ENCODE measurements around the gene GSK3A.

GSK3A gene

GRCh38 chr19:42275517-42275916, 33.1 kb upstream of the GSK3A start:
- TF ChIP-seq CTCF (IDR thresholded peaks at IDR 0.05; ENCODE audit: insufficient read depth, low read length, missing control alignments) = no peak
- no peak overlapping the region for H3K4me3 ChIP-seq (ENCODE audit: low read depth, low read length)
- DNase-seq (ENCODE audit: low read depth, low spot score) = no peak
- ChIA-PET POLR2A (no interaction called here), CTCF (interaction anchor here (3.8 kb wide), 1 partner anchor 30 kb away, joined by 21 read pairs; no protein-coding TSS in a partner anchor)

DNA sequence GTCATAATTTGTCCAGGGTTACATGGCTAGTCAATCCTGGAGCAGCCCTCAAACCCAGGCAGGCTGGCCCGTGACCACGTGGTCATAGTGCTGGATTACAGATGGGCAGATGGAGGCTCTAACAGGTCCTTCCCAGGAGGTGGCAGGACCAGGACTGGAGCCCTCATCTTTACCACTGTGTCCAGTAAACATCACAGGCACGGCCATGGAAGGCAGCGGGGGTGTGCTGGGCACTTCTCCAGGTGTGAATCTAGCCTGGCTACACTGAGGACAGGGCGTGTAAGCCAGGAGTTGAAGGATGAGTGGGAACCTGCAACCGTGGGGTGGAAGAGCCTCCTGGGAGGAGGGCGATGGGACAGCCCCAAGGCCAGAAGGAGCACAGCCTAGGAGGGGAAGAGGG, 32.7 kb upstream of the GSK3A start:
- no peak overlapping the region for H3K4me3 ChIP-seq (ENCODE audit: low read depth, low read length)
- POLR2A ChIA-PET = no interaction called here
- CTCF ChIA-PET = interaction anchor here (1.1 to 3.8 kb wide), 2 partner anchors 30 to 167 kb away, joined by 3 to 21 read pairs; no protein-coding TSS in a partner anchor
- no peak for TF ChIP-seq CTCF (IDR thresholded peaks at IDR 0.05; ENCODE audit: insufficient read depth, low read length, missing control alignments)
- no peak for DNase-seq (ENCODE audit: low read depth, low spot score)

DNA sequence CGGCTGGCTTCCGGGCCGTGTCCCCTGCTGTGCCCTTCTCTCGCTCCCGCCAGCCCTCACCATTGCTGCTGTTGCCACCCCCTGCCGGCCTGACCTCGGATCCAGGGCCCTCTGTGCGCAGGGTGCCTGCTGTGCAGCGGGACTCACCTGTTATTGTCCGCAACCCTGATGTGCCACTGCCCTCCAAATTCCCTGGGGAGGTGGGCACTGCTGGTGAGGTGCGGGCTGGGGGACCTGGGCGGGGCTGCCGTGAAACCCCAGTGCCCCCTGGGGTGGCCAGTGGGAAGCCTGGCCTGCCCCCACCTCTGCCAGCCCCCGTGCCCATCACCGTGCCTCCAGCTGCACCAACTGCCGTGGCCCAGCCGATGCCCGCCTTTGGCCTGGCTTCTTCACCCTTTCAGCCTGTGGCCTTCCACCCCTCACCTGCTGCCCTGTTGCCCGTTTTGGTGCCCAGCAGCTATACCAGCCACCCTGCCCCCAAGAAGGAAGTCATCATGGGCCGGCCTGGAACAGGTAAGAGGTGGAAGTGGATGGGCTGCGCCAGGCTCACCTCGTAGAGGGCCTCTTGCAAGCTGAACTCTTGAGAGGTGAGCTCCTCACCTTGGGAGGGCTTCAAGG, 31.8 kb upstream of the GSK3A start:
- no peak for TF ChIP-seq CTCF (IDR thresholded peaks at IDR 0.05; ENCODE audit: insufficient read depth, low read length, missing control alignments)
- H3K4me3 ChIP-seq (ENCODE audit: low read depth, low read length) = no peak overlapping the region
- DNase-seq (ENCODE audit: low read depth, low spot score) = no peak
- ChIA-PET CTCF (interaction anchor here (1.1 to 3.8 kb wide), 2 partner anchors 29 to 166 kb away, joined by 3 to 21 read pairs; no protein-coding TSS in a partner anchor), POLR2A (no interaction called here)

DNA sequence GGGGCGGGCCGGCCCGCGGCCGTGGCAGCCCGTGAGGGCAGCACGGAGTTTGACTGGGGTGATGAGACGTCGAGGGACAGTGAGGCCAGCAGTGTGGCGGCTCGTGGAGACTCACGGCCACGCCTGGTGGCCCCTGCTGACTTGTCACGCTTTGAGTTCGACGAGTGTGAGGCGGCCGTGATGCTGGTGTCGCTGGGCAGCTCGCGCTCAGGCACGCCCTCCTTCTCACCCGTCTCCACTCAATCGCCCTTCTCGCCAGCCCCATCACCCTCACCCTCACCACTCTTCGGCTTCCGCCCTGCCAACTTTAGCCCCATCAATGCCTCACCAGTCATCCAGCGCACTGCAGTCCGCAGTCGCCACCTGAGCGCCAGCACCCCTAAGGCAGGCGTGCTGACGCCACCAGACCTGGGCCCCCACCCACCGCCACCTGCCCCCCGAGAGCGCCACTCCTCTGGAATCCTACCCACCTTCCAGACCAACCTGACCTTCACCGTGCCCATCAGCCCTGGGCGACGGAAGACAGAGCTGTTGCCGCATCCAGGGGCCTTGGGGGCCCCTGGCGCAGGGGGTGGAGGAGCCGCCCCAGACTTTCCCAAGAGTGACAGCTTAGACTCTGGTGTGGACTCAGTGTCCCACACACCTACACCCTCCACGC, 31.1 kb upstream of the GSK3A start:
- TF ChIP-seq CTCF (IDR thresholded peaks at IDR 0.05; ENCODE audit: insufficient read depth, low read length, missing control alignments) = no peak
- DNase-seq (ENCODE audit: low read depth, low spot score) = no peak
- ChIA-PET POLR2A (no interaction called here), CTCF (interaction anchor here (3.8 kb wide), 1 partner anchor 28 kb away, joined by 21 read pairs; no protein-coding TSS in a partner anchor)
- H3K4me3 ChIP-seq (ENCODE audit: low read depth, low read length) = no peak overlapping the region

DNA sequence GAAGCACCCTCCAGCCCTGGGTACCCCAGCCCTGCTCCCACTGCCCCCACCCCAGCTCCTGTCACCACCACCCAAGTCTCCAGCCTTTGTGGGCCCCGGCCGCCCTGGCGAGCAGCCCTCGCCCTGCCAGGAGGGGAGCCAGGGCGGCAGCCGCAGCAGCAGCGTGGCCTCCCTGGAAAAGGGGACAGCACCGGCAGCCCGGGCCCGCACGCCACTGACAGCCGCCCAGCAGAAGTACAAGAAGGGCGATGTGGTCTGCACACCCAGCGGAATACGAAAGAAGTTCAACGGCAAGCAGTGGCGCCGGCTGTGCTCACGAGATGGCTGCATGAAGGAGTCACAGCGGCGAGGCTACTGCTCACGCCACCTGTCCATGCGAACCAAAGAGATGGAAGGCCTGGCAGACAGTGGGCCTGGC, 30.6 kb upstream of the GSK3A start:
- H3K4me3 ChIP-seq (ENCODE audit: low read depth, low read length) = no peak overlapping the region
- POLR2A ChIA-PET = no interaction called here
- CTCF ChIA-PET = interaction anchor here (3.8 kb wide), 1 partner anchor 27 kb away, joined by 21 read pairs; no protein-coding TSS in a partner anchor
- TF ChIP-seq CTCF (IDR thresholded peaks at IDR 0.05; ENCODE audit: insufficient read depth, low read length, missing control alignments) = no peak
- DNase-seq (ENCODE audit: low read depth, low spot score) = no peak

DNA sequence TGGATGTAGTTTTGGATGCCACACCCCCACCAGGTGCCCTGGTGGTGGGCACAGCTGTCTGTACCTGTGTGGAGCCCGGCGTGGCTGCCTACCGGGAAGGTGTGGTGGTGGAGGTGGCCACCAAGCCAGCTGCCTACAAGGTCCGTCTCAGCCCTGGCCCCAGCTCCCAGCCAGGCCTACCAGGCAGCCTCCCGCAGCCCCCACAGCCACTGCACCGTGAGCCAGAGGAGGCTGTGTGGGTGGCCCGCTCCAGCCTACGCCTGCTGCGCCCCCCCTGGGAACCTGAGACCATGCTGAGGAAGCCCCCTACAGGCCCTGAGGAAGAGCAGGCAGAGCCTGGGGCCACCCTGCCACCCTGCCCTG, 30.1 kb upstream of the GSK3A start:
- DNase-seq (ENCODE audit: low read depth, low spot score) = no peak
- no peak overlapping the region for H3K4me3 ChIP-seq (ENCODE audit: low read depth, low read length)
- no peak for TF ChIP-seq CTCF (IDR thresholded peaks at IDR 0.05; ENCODE audit: insufficient read depth, low read length, missing control alignments)
- CTCF ChIA-PET = interaction anchor here (3.8 kb wide), 1 partner anchor 27 kb away, joined by 21 read pairs; no protein-coding TSS in a partner anchor
- POLR2A ChIA-PET = interaction anchor here (0.7 kb wide), 1 partner anchor 10 kb away, joined by 3 read pairs; no protein-coding TSS in a partner anchor
